LNCaP clone FGC (cell line): ENCODE results near the gene SEC14L6.

Experiments used
- DNase-seq: peaks from one replicate; pipeline ENCODE4 v3.0.0-alpha.2; 2011; ENCODE audit warnings: low read depth
- H3K4me3 ChIP-seq: 2 replicates; pipeline ENCODE4 v1.5.1; 2011; ENCODE audit warnings: mild to moderate bottlenecking, low read depth, low read length, control low read depth
- TF ChIP-seq, protein P1 (sequence below): IDR thresholded peaks from 2 replicates; pipeline ENCODE4 v1.5.1; 2012; ENCODE audit warnings: mild to moderate bottlenecking; ENCODE audit not compliant: control insufficient read depth, insufficient read depth; ENCODE audit errors: extremely low read depth

The SEC14L6 gene

DNA sequence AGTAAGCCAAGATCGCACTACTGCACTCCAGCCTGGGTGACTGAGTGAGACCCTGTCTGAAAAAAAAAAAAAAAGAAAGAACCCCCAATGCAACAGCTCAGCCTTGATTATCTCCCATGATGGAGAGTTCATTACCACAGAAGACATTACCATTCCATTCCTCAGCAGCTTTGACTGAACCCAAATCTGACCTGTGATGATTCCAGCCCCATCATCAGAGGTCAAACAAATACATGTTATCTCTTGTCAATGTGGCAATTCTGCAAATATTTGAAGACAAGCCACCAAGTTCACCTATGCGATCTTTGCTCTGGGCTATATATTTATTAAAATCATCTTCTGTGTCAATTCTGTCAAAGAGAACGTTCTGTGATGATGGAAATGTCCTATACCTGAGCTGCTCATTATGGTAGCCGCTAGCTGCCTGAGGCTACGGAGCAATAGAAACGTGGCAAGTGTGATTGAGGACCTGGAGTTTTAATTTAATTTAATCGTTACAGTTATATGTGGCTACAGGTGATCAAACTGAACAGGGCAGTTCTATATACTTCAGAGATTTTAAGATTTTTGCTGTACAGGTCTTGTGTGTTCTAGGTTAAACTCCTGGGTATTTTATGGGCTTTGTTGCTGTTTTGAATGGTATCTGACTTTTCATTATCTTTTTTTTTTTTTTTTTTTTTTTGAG, 48.9 kb downstream of the SEC14L6 start:
- TF ChIP-seq, protein P1, sequence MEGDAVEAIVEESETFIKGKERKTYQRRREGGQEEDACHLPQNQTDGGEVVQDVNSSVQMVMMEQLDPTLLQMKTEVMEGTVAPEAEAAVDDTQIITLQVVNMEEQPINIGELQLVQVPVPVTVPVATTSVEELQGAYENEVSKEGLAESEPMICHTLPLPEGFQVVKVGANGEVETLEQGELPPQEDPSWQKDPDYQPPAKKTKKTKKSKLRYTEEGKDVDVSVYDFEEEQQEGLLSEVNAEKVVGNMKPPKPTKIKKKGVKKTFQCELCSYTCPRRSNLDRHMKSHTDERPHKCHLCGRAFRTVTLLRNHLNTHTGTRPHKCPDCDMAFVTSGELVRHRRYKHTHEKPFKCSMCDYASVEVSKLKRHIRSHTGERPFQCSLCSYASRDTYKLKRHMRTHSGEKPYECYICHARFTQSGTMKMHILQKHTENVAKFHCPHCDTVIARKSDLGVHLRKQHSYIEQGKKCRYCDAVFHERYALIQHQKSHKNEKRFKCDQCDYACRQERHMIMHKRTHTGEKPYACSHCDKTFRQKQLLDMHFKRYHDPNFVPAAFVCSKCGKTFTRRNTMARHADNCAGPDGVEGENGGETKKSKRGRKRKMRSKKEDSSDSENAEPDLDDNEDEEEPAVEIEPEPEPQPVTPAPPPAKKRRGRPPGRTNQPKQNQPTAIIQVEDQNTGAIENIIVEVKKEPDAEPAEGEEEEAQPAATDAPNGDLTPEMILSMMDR = no peak
- no peak for DNase-seq
- H3K4me3 ChIP-seq = no peak overlapping the region

DNA sequence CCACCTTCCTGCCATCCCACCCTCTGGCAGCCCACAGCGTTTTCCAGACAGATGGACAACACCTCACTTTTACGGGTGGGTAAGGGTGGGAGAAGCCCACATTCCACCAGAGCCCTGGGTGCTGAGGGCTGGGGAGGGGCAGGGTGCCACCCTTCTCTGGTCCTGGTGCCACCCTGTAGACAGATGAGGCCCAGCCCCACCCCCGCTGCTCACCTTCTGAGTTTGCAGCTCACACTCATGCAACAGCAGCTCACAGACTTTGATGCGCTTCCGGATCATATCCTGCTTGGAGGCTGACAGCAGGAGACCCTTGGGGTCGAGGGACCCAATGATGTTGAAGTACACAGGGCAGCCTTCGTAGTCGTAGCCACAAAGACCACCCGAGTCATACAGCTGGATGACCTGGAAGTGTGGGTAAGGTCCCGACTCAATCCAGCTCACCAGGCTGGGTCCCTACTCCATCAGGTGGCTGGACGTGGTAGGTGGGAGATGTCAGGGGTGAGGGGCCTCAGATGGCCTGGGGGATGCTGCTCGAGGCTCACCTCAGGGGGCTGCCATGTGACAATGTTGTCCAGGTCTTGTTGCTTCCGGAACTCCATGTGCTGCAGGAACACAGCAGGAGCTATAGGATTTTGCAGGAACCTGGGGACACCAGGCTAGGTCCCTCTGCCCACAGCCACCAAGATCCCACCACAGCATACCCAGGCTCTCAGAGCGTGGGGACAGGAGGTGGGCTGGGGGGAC, 51.3 kb downstream of the SEC14L6 start:
- DNase-seq = no peak
- TF ChIP-seq, protein P1 = no peak
- H3K4me3 ChIP-seq = no peak overlapping the region

DNA sequence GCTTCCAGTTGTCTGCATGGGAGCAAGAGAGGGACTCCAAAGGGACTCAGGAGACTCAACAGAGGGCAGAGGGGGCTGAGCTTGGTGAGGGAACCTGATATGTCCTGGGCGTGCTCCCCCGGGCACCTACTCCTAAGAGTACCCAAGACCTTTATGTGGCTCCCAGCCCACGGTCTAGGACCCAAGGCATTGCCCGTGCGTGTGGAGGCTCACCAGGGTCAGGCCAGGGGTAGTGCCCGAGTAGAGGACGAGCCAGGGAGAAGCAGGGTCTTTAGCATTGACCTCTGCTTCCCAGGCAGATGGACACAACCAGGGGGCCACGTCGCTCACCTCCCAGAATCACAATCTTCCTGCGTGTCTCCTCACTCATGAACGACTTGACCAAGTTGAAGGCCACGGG, 54.4 kb downstream of the SEC14L6 start:
- no peak overlapping the region for H3K4me3 ChIP-seq
- DNase-seq = no peak
- TF ChIP-seq, protein P1 = no peak

DNA sequence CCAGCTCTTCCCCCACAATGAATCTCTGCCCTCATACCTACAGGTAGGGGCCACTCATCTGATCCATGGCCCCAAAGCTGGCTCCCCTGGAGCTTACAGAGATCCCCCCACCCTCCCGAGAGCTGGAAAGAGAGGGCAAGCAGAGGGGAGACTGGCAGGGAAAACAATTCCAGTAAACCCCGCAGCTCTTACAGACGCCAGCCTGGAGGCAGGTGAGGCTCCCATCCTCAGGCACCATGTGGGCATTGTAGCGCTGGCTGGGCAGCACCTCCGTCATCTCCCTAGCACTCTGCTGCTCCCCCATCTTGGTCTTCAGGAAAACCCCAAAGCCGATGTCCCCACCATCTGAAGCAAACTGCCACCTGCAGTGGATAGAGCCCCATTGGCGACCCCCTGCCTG, 55.2 kb downstream of the SEC14L6 start:
- no peak overlapping the region for H3K4me3 ChIP-seq
- TF ChIP-seq, protein P1 = no peak
- DNase-seq = no peak

DNA sequence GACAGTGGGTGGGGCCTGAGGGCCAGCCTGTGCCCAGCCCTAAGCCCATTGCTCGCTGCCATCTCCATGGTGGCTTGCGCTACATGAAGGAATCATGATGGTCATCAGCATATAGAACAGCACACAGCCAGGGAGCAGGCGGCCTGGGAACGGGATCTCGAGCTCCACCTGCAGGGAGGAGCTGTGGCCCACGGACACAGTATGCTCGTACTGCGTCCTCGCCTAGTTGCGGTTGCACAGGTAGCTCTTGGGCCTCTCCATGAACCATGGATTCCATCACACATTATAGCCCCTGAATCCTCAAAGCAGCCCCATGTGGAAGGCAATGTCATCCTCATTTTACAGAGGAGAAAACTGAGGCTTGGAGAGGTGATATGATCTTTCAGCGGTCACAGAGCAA, 56.1 kb downstream of the SEC14L6 start:
- TF ChIP-seq, protein P1 = peak; percentile 38
- no peak overlapping the region for H3K4me3 ChIP-seq
- no peak for DNase-seq

DNA sequence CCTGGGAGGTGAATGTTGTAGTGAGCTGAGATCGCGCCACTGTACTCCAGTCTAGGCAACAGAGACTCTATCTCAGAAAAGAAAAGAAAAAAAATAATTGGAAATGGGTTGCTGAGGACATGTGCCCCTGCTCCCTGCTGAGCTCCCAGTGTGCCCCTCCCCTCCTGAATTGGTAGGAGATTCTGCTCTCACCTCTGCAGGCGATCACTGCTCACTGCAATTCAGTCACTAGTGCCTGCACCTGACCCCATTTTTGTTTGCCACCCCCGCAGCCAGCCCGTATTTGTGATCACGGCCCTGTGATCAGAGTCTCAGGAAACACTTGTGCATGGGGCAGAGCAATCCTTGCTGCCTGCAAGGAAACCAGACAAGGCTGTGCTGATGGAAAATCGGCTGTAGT, 58.4 kb downstream of the SEC14L6 start:
- no peak overlapping the region for H3K4me3 ChIP-seq
- no peak for DNase-seq
- TF ChIP-seq, protein P1 = no peak

DNA sequence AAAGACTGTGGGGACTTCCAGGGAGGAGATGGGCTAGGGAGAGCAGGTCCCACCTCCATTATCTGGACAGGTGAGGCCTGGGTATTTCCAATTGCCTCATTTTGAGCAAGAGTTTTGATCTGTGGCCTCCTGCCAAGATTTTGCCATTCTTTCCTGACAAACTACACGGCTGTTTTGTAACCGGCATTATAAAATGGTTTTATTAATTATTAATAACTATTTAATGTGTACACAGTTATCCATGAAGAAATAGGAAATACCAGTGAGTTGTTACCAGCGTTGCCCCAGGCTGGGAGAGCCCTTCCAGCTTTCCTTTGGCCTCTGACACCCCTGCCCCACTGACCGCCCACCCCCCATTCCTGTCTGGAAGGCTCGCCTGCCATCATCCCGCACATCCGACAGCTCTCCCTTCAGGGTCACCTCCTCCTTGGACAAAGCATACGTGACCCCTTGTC, 59.9 kb downstream of the SEC14L6 start:
- H3K4me3 ChIP-seq = no peak overlapping the region
- no peak for DNase-seq
- TF ChIP-seq, protein P1 = no peak
